Suprapubic skin (tissue), 4 donors: ENCODE measurements around the gene OR4X1. TPM values are rescaled to one million over a fixed set of nuclear protein-coding genes. Genes with fewer than 3 reads are reported as not detected.

Experiments
- DNase-seq, 2 donors: peaks; one replicate each; pipeline ENCODE4 v3.0.0-alpha.2; 2019; ENCODE audit warnings: low spot score in 2 of 2
- H3K27ac ChIP-seq: fragments of 200-600 bp; sonication (generic); one replicate; pipeline ENCODE4 v1.5.1; 2019
- H3K27me3 ChIP-seq: fragments of 200-600 bp; sonication (generic); one replicate; pipeline ENCODE4 v1.5.1; 2019
- H3K36me3 ChIP-seq: fragments of 200-600 bp; sonication (generic); one replicate; pipeline ENCODE4 v1.5.1; 2019
- H3K4me1 ChIP-seq: fragments of 200-600 bp; sonication (generic); one replicate; pipeline ENCODE4 v1.5.1; 2019
- H3K4me3 ChIP-seq: fragments of 200-600 bp; sonication (generic); one replicate; pipeline ENCODE4 v1.5.1; 2019; ENCODE audit warnings: mild to moderate bottlenecking
- H3K9me3 ChIP-seq: fragments of 200-600 bp; sonication (generic); one replicate; pipeline ENCODE4 v1.5.1; 2019
- CTCF ChIP-seq, 2 donors: fragments of 200-600 bp in 1 of 2; fragments of 450-650 bp in 1 of 2; sonication (generic) in 1 of 2; IDR thresholded peaks; one replicate each; pipeline ENCODE4 v1.5.1; 2016 to 2019; ENCODE audit warnings: antibody characterized with exemption in 2 of 2, mild to moderate bottlenecking in 1 of 2, moderate library complexity in 1 of 2
- EP300 ChIP-seq: sonication (generic); formaldehyde crosslinking; IDR thresholded peaks from one replicate; pipeline ENCODE4 v1.6.1; 2017; ENCODE audit warnings: antibody characterized with exemption
- POLR2A ChIP-seq, 2 donors: fragments of 450-650 bp; IDR thresholded peaks; one replicate each; pipeline ENCODE4 v1.6.1; 2017; ENCODE audit warnings: antibody characterized with exemption in 2 of 2, mild to moderate bottlenecking in 2 of 2, moderate library complexity in 2 of 2
- POLR2AphosphoS5 ChIP-seq, 3 donors: sonication (generic); formaldehyde crosslinking; IDR thresholded peaks; one replicate each; pipeline ENCODE4 v1.6.1; 2017; ENCODE audit warnings: antibody characterized with exemption in 3 of 3
- WGBS: methylation state at CpG from one replicate; pipeline ENCODE4 v1.1.5; 2018; 5-methylcytosine and 5-hydroxymethylcytosine counted together
- total RNA-seq, 4 donors: library from RNA; depleted of rRNA; stranded (reverse); fragments of >200 nt; gene quantifications; one replicate each; pipeline ENCODE4 v1.1.0, GENCODE V29; 2016

The OR4X1 gene
- total RNA-seq, 4 donors from 2014 or later = not detected

- H3K4me1 ChIP-seq = no peaks in the 10 kb centered on the region
- no peak for TF ChIP-seq CTCF (IDR thresholded peaks at IDR 0.05)
- TF ChIP-seq POLR2A (IDR thresholded peaks at IDR 0.05) = no peak
- no peak for TF ChIP-seq POLR2AphosphoS5 (IDR thresholded peaks at IDR 0.05)
- no peak for TF ChIP-seq EP300
- DNase-seq = no peak
- H3K27ac ChIP-seq = no peak overlapping the region
- H3K27me3 ChIP-seq = no peaks in the 10 kb centered on the region
- no peaks in the 10 kb centered on the region for H3K36me3 ChIP-seq
- 67% methylated on average over 3 of the region's 3 CpGs for WGBS
- peaks cover 4% of the 10 kb centered on the region for H3K9me3 ChIP-seq
- H3K4me3 ChIP-seq = no peak overlapping the region
These were observed 21.2 kb upstream of the OR4X1 start for GRCh38 chr11:48242501-48242900.

GRCh38 chr11:48244804-48245203 lies 18.9 kb upstream of the OR4X1 start, which contains the start of gene OR4X2:
TSS of gene OR4X2 (plus strand) at chr11:48245104. CDS start at chr11:48245104, 0 bp downstream.
- no peak within 1 kb of the TSS for H3K4me3 ChIP-seq
- TF ChIP-seq CTCF (IDR thresholded peaks at IDR 0.05) (no peak), POLR2AphosphoS5 (IDR thresholded peaks at IDR 0.05) (no peak), EP300 (no peak), POLR2A (IDR thresholded peaks at IDR 0.05) (no peak)
- H3K36me3 ChIP-seq = no peaks in the 10 kb centered on the region
- no peaks in the 10 kb centered on the region for H3K27me3 ChIP-seq
- H3K27ac ChIP-seq = no peak within 1 kb of the TSS
- no peaks in the 10 kb centered on the region for H3K4me1 ChIP-seq
- DNase-seq = no peak
- H3K9me3 ChIP-seq = peaks cover 18% of the 10 kb centered on the region

- peaks cover 21% of the 10 kb centered on the region for H3K9me3 ChIP-seq
- H3K27ac ChIP-seq = no peak overlapping the region
- no peak overlapping the region for H3K4me3 ChIP-seq
- no peak for DNase-seq
- WGBS = 87% methylated on average over 1 of the region's 1 CpG
- H3K36me3 ChIP-seq = no peaks in the 10 kb centered on the region
- no peaks in the 10 kb centered on the region for H3K4me1 ChIP-seq
- TF ChIP-seq CTCF (IDR thresholded peaks at IDR 0.05) (no peak), POLR2A (IDR thresholded peaks at IDR 0.05) (no peak), EP300 (no peak), POLR2AphosphoS5 (IDR thresholded peaks at IDR 0.05) (no peak)
- no peaks in the 10 kb centered on the region for H3K27me3 ChIP-seq
These were observed 14.8 kb upstream of the OR4X1 start for GRCh38 chr11:48248902-48249301.

- H3K27me3 ChIP-seq = no peaks in the 10 kb centered on the region
- TF ChIP-seq POLR2A (IDR thresholded peaks at IDR 0.05) (no peak), EP300 (no peak), CTCF (IDR thresholded peaks at IDR 0.05) (no peak), POLR2AphosphoS5 (IDR thresholded peaks at IDR 0.05) (no peak)
- WGBS = 97% methylated on average over 2 of the region's 2 CpGs
These were observed 2.1 kb upstream of the OR4X1 start for GRCh38 chr11:48261600-48261999.

GRCh38 chr11:48270621-48271020 lies 7.0 kb downstream of the OR4X1 start:
- 70% methylated on average over 3 of the region's 3 CpGs for WGBS

More at GRCh38 chr11:48261600-48261999, 2.1 kb upstream of the OR4X1 start:
- H3K9me3 ChIP-seq = no peaks in the 10 kb centered on the region
- H3K4me3 ChIP-seq = no peak overlapping the region
- H3K4me1 ChIP-seq = no peaks in the 10 kb centered on the region
- H3K36me3 ChIP-seq = no peaks in the 10 kb centered on the region
- no peak for DNase-seq
- no peak overlapping the region for H3K27ac ChIP-seq

More at GRCh38 chr11:48270621-48271020, 7.0 kb downstream of the OR4X1 start:
- H3K9me3 ChIP-seq = no peaks in the 10 kb centered on the region
- no peaks in the 10 kb centered on the region for H3K36me3 ChIP-seq
- no peaks in the 10 kb centered on the region for H3K4me1 ChIP-seq
- no peak overlapping the region for H3K27ac ChIP-seq
- TF ChIP-seq POLR2AphosphoS5 (IDR thresholded peaks at IDR 0.05) (no peak), POLR2A (IDR thresholded peaks at IDR 0.05) (no peak), EP300 (no peak), CTCF (IDR thresholded peaks at IDR 0.05) (no peak)
- no peak overlapping the region for H3K4me3 ChIP-seq
- DNase-seq = no peak
- H3K27me3 ChIP-seq = no peaks in the 10 kb centered on the region
